H1 (cell line): ENCODE results near the gene RNGTT. TPM values are rescaled to one million over a fixed set of nuclear protein-coding genes. Genes with fewer than 3 reads are reported as not detected.

Experiments used
- CTCF ChIA-PET: fragments of 300-600 bp; sonication (Branson Sonifier 250); formaldehyde crosslinking; loops from one replicate; lab custom pipeline; 2021; ENCODE audit not compliant: partially characterized antibody; lab: Charles Lee
- POLR2A ChIA-PET: fragments of 300-600 bp; sonication (Branson Sonifier 250); formaldehyde crosslinking; loops from one replicate; lab custom pipeline; 2021; ENCODE audit warnings: inconsistent platforms; ENCODE audit not compliant: partially characterized antibody; lab: Charles Lee
- DNase-seq, 2 experiments: peaks; one replicate each; pipeline versions ENCODE4 v3.0.0 to v3.0.0-alpha.2; 2010 to 2022; ENCODE audit warnings: low spot score in 2 of 2, low read depth in 1 of 2, mixed read lengths in 1 of 2
- FAIRE-seq: peaks from 2 replicates; lab custom pipeline; 2011; peaks lifted over from hg19 to GRCh38; lab: Jason Lieb, UNC
- H2AFZ ChIP-seq: 2 replicates; pipeline ENCODE4 v1.8.1; 2012; ENCODE audit warnings: low read length, inconsistent platforms
- H2AK5ac ChIP-seq: 2 replicates; pipeline ENCODE4 v1.6.1; 2013; ENCODE audit warnings: low read depth, low read length
- H2BK120ac ChIP-seq: replicated peaks from 2 replicates; pipeline ENCODE3; 2013; ENCODE audit warnings: low read depth, low read length, inconsistent platforms
- H2BK12ac ChIP-seq: 2 replicates; pipeline ENCODE4 v1.6.1; 2013; ENCODE audit warnings: low read depth, low read length
- H2BK15ac ChIP-seq: 2 replicates; pipeline ENCODE4 v1.6.1; 2013; ENCODE audit warnings: low read length
- H2BK20ac ChIP-seq: 2 replicates; pipeline ENCODE4 v1.6.1; 2013; ENCODE audit warnings: low read length
- H2BK5ac ChIP-seq: 2 replicates; pipeline ENCODE4 v1.6.1; 2013; ENCODE audit warnings: low read depth, low read length
- H3K14ac ChIP-seq: 2 replicates; pipeline ENCODE4 v1.6.1; 2013; ENCODE audit warnings: inconsistent platforms; ENCODE audit not compliant: insufficient read length
- H3K18ac ChIP-seq: 2 replicates; pipeline ENCODE4 v1.6.1; 2013; ENCODE audit warnings: low read length; ENCODE audit errors: extremely low read depth
- H3K23ac ChIP-seq: 2 replicates; pipeline ENCODE4 v1.6.1; 2013; ENCODE audit warnings: inconsistent platforms; ENCODE audit not compliant: insufficient read length
- H3K23me2 ChIP-seq: 2 replicates; pipeline ENCODE4 v1.6.1; 2013; ENCODE audit warnings: low read depth, low read length
- H3K27ac ChIP-seq: 2 replicates; pipeline ENCODE4 v1.6.1; 2011; ENCODE audit warnings: low read depth, low read length, inconsistent platforms
- H3K27me3 ChIP-seq, 4 experiments: replicated peaks in 1 of 4; 1 replicate in 1 of 4; 2 replicates in 3 of 4; pipeline versions ENCODE4 v1.6.1 to v1.8.1; 2011 to 2013; ENCODE audit warnings: low read length in 3 of 4, mild to moderate bottlenecking in 3 of 4, inconsistent platforms in 2 of 4, mixed read lengths in 2 of 4, moderate library complexity in 1 of 4; ENCODE audit not compliant: control insufficient read depth in 3 of 4, insufficient read depth in 3 of 4; ENCODE audit errors: extremely low read depth in 1 of 4
- H3K36me3 ChIP-seq, 4 experiments: 2 replicates each; pipeline versions ENCODE4 v1.6.1 to v1.8.1; 2011 to 2013; ENCODE audit warnings: mild to moderate bottlenecking in 4 of 4, low read length in 3 of 4, moderate library complexity in 2 of 4, control low read depth in 1 of 4, inconsistent platforms in 1 of 4; ENCODE audit not compliant: insufficient read depth in 4 of 4, control insufficient read depth in 2 of 4
- H3K4ac ChIP-seq: replicated peaks from 2 replicates; pipeline ENCODE3; 2013; ENCODE audit warnings: low read length, low read depth, mixed read lengths, inconsistent platforms; ENCODE audit not compliant: insufficient read length
- H3K4me1 ChIP-seq, 4 experiments: replicated peaks in 1 of 4; 1 replicate in 1 of 4; 2 replicates in 3 of 4; pipeline versions ENCODE4 v1.6.1 to v1.8.1; 2011 to 2013; ENCODE audit warnings: low read length in 3 of 4, inconsistent platforms in 2 of 4, mixed read lengths in 1 of 4; ENCODE audit not compliant: insufficient read depth in 4 of 4, control insufficient read depth in 3 of 4
- H3K4me2 ChIP-seq, 2 experiments: 2 replicates each; pipeline versions ENCODE4 v1.6.1 to v1.8.1; 2011 to 2013; ENCODE audit warnings: low read depth in 2 of 2, low read length in 2 of 2, control low read depth in 1 of 2, inconsistent platforms in 1 of 2, mild to moderate bottlenecking in 1 of 2; ENCODE audit not compliant: insufficient read depth in 1 of 2
- H3K4me3 ChIP-seq, 4 experiments: fragments of 200-600, 300-600 bp in 1 of 4; sonication (generic), shearing (Covaris generic), sonication (Bioruptor Twin) in 1 of 4; 2 replicates each; pipeline versions ENCODE4 v1.5.1 to v1.8.1; 2011 to 2016; ENCODE audit warnings: low read length in 4 of 4, low read depth in 3 of 4, control low read depth in 2 of 4, inconsistent platforms in 2 of 4, mild to moderate bottlenecking in 2 of 4, mixed read lengths in 1 of 4, moderate library complexity in 1 of 4; ENCODE audit not compliant: insufficient read depth in 2 of 4; ENCODE audit errors: extremely low read depth in 1 of 4
- H3K56ac ChIP-seq: replicated peaks from 2 replicates; pipeline ENCODE3; 2013; ENCODE audit warnings: low read depth, mild to moderate bottlenecking, mixed read lengths, low read length, inconsistent platforms; ENCODE audit not compliant: insufficient read length
- H3K79me1 ChIP-seq: 2 replicates; pipeline ENCODE4 v1.6.1; 2013; ENCODE audit warnings: low read depth, low read length, control low read depth
- H3K79me2 ChIP-seq, 2 experiments: 2 replicates each; pipeline versions ENCODE4 v1.6.1 to v1.8.1; 2012 to 2013; ENCODE audit warnings: low read length in 2 of 2, mild to moderate bottlenecking in 2 of 2, inconsistent platforms in 1 of 2; ENCODE audit not compliant: insufficient read depth in 2 of 2, control insufficient read depth in 1 of 2
- H3K9ac ChIP-seq, 4 experiments: replicated peaks in 1 of 4; 1 replicate in 1 of 4; 2 replicates in 3 of 4; pipeline versions ENCODE4 v1.6.1 to v1.8.1; 2011 to 2013; ENCODE audit warnings: low read depth in 3 of 4, low read length in 3 of 4, control low read depth in 2 of 4, mild to moderate bottlenecking in 2 of 4, moderate library complexity in 2 of 4, inconsistent platforms in 1 of 4; ENCODE audit errors: extremely low read depth in 1 of 4
- H3K9me3 ChIP-seq, 2 experiments: 2 replicates each; pipeline versions ENCODE4 v1.6.1 to v1.8.1; 2012 to 2013; ENCODE audit warnings: mild to moderate bottlenecking in 2 of 2, moderate library complexity in 2 of 2, control low read depth in 1 of 2, inconsistent platforms in 1 of 2, low read depth in 1 of 2, low read length in 1 of 2, mixed read lengths in 1 of 2; ENCODE audit not compliant: insufficient read depth in 2 of 2
- H4K20me1 ChIP-seq, 2 experiments: replicated peaks in 1 of 2; 2 replicates each; pipeline versions ENCODE3 to v1.8.1; 2011 to 2013; ENCODE audit warnings: inconsistent platforms in 2 of 2, low read length in 2 of 2, mild to moderate bottlenecking in 1 of 2; ENCODE audit not compliant: insufficient read depth in 2 of 2, control insufficient read depth in 1 of 2
- H4K5ac ChIP-seq: 2 replicates; pipeline ENCODE4 v1.6.1; 2013; ENCODE audit warnings: low read length, low read depth, mixed read lengths, inconsistent platforms; ENCODE audit not compliant: insufficient read length
- H4K8ac ChIP-seq: 2 replicates; pipeline ENCODE4 v1.8.0; 2013; ENCODE audit warnings: mild to moderate bottlenecking, moderate library complexity, low read length, inconsistent platforms; ENCODE audit not compliant: insufficient read depth; ENCODE audit errors: extremely low read depth
- H4K91ac ChIP-seq: replicated peaks from 2 replicates; pipeline ENCODE3; 2013; ENCODE audit warnings: low read length, mixed read lengths, inconsistent platforms; ENCODE audit not compliant: insufficient read length
- BCL11A ChIP-seq, 2 experiments: IDR thresholded peaks; one replicate each; pipeline ENCODE4 v1.6.1; 2011; ENCODE audit warnings: low read depth in 2 of 2, low read length in 2 of 2, mild to moderate bottlenecking in 2 of 2
- CTBP2 ChIP-seq: IDR thresholded peaks from 2 replicates; pipeline ENCODE4 v1.7.0; 2011; ENCODE audit warnings: borderline replicate concordance, mild to moderate bottlenecking, moderate library complexity, mixed read lengths, low read length; ENCODE audit not compliant: insufficient read depth, insufficient read length
- E2F6 ChIP-seq: IDR thresholded peaks from 2 replicates; pipeline ENCODE4 v1.6.1; 2012; ENCODE audit warnings: inconsistent platforms
- EZH2 ChIP-seq: fragments of 200-600 bp; sonication (generic); IDR thresholded peaks from 2 replicates; pipeline ENCODE4 v1.7.1; 2012; ENCODE audit warnings: low read depth, mild to moderate bottlenecking, moderate library complexity, low read length, inconsistent platforms; ENCODE audit not compliant: severe bottlenecking
- GABPA ChIP-seq: IDR thresholded peaks from 2 replicates; pipeline ENCODE4 v1.6.1; 2011; ENCODE audit warnings: mild to moderate bottlenecking, low read length, moderate library complexity, borderline replicate concordance; ENCODE audit not compliant: insufficient read depth
- KDM1A ChIP-seq: fragments of 200-600, 300-600 bp; sonication (generic); IDR thresholded peaks from 2 replicates; pipeline ENCODE4 v1.7.1; 2016; ENCODE audit warnings: mild to moderate bottlenecking, low read length, borderline replicate concordance
- NANOG ChIP-seq: IDR thresholded peaks from 2 replicates; pipeline ENCODE4 v1.6.1; 2011; ENCODE audit warnings: low read length, low read depth, mild to moderate bottlenecking, inconsistent platforms; ENCODE audit not compliant: insufficient read depth, poor library complexity, severe bottlenecking
- POLR2AphosphoS5 ChIP-seq: IDR thresholded peaks from 2 replicates; pipeline ENCODE4 v1.6.1; 2011; ENCODE audit warnings: low read depth, low read length
- POU5F1 ChIP-seq: IDR thresholded peaks from 2 replicates; pipeline ENCODE4 v1.6.1; 2011; ENCODE audit warnings: low read depth, mild to moderate bottlenecking, low read length, moderate library complexity
- RAD21 ChIP-seq, 2 experiments: IDR thresholded peaks in 1 of 2; conservative IDR thresholded peaks in 1 of 2; 2 replicates each; pipeline ENCODE4 v1.6.1; 2011; ENCODE audit warnings: low read depth in 2 of 2, low read length in 2 of 2, improper control_type of control experiment in 1 of 2, inconsistent platforms in 1 of 2, mild to moderate bottlenecking in 1 of 2, moderate library complexity in 1 of 2
- SP1 ChIP-seq: IDR thresholded peaks from 2 replicates; pipeline ENCODE4 v1.6.1; 2011; ENCODE audit warnings: low read depth, low read length
- TEAD4 ChIP-seq: IDR thresholded peaks from 2 replicates; pipeline ENCODE4 v1.6.1; 2012; ENCODE audit warnings: low read depth, low read length, inconsistent platforms, mixed read lengths
- WGBS, 2 experiments: shearing (Covaris generic) in 1 of 2; methylation state at CpG; one replicate each; pipeline versions ENCODE4 v1.1.6 to v1.1.7; 2013 to 2015; ENCODE audit warnings: low lambda C conversion rate in 2 of 2, mixed read lengths in 2 of 2, inconsistent platforms in 1 of 2, low coverage in 1 of 2, missing lambda C conversion rate in 1 of 2; ENCODE audit not compliant: insufficient replicate concordance in 2 of 2, insufficient coverage in 1 of 2, insufficient read length in 1 of 2; ENCODE audit errors: extremely low coverage in 1 of 2, missing lambda C conversion rate in 1 of 2; 5-methylcytosine and 5-hydroxymethylcytosine counted together
- polyA plus RNA-seq, 7 experiments: library from polyadenylated mRNA; depleted of rRNA in 3 of 7; stranded (reverse) in 5 of 7; unstranded in 2 of 7; fragments of >200 nt in 5 of 7; fragments of 200-250 nt in 2 of 7; gene quantifications; 1 replicate in 5 of 7; 2 replicates in 1 of 7; 4 replicates in 1 of 7; pipeline versions ENCODE4 v1.2.1 to v1.2.3, GENCODE V29; 2011 to 2013; ENCODE audit warnings: missing spikeins in 2 of 7, mixed read lengths in 2 of 7
- total RNA-seq: library from RNA; stranded (reverse); fragmentation: NEBNext Ultra II Directional; extraction: Animal tissue kit (Norgen Biotek cat#: 25700); gene quantifications from 2 replicates; pipeline ENCODE4 v1.2.1, GENCODE V29; 2021

Gene RNGTT
- total and polyA plus RNA-seq, 2 of the 8 experiments (the other 6 are each of a cell fraction or from before 2014, with no cell fraction given): 3.6 to 21.2 TPM

GRCh38 chr6:88916615-88917208 is 46.7 kb downstream of the RNGTT start:
- H3K79me1 ChIP-seq: no peaks in the 10 kb centered on the region
- DNase-seq (no peak), FAIRE-seq (no peak)
- no peak overlapping the region for H3K9ac ChIP-seq
- no peak overlapping the region for H3K14ac ChIP-seq
- no peaks in the 10 kb centered on the region for H3K9me3 ChIP-seq
- no peak overlapping the region for H2BK5ac ChIP-seq
- no peaks in the 10 kb centered on the region for H3K36me3 ChIP-seq
- H3K56ac ChIP-seq: no peak overlapping the region
- H3K4me1 ChIP-seq: peaks cover 0 to 3% (median 0%) of the 10 kb centered on the region in 4 experiments; a peak in 1 of 7 replicates
- peaks cover 0 to 23% of the 10 kb centered on the region in 2 experiments; a peak in 2 of 4 replicates for H3K79me2 ChIP-seq
- 82% methylated on average over 1 of the region's 1 CpG; no CpG with 5 or more reads in 1 of the 2 experiments for WGBS, 2 experiments
- H3K4ac ChIP-seq: no peak overlapping the region
- H2BK120ac ChIP-seq: no peak overlapping the region
- no peak overlapping the region for H3K23ac ChIP-seq
- no peak overlapping the region for H4K5ac ChIP-seq
- H4K8ac ChIP-seq: no peak overlapping the region
- no peak overlapping the region for H4K91ac ChIP-seq
- H4K20me1 ChIP-seq: no peaks in the 10 kb centered on the region
- H3K4me2 ChIP-seq: no peak overlapping the region
- H2AK5ac ChIP-seq: no peak overlapping the region
- no peak overlapping the region for H2BK12ac ChIP-seq
- H3K27ac ChIP-seq: no peak overlapping the region
- H2BK15ac ChIP-seq: no peak overlapping the region
- H3K4me3 ChIP-seq: no peak overlapping the region
- no peaks in the 10 kb centered on the region for H3K23me2 ChIP-seq
- H3K18ac ChIP-seq: no peak overlapping the region
- ChIA-PET CTCF (interaction anchor here (0.6 to 1.8 kb wide), 3 partner anchors 17 to 46 kb away, joined by 3 to 6 read pairs (median 4); no protein-coding TSS in a partner anchor), POLR2A (no interaction called here)
- no peak overlapping the region for H2BK20ac ChIP-seq
- no peaks in the 10 kb centered on the region for H3K27me3 ChIP-seq
- H2AFZ ChIP-seq: no peak overlapping the region
- TF ChIP-seq NANOG (no peak), RAD21 (IDR thresholded peaks at IDR 0.05 in 1 of 2, conservative IDR thresholded peaks at IDR 0.05 in 1 of 2; ENCODE audit: low read depth in 2 of 2, low read length in 2 of 2) (no peak), TEAD4 (no peak), POLR2AphosphoS5 (no peak), SP1 (no peak), GABPA (no peak), E2F6 (no peak), EZH2 (no peak), POU5F1 (no peak), KDM1A (no peak), BCL11A (IDR thresholded peaks at IDR 0.05; ENCODE audit: low read depth in 2 of 2, low read length in 2 of 2) (no peak), CTBP2 (no peak)
